Measurements from ENCODE around the gene HIVEP3.

GRCh38 chr1:41850029-41850428 is 68.7 kb downstream of the HIVEP3 start:
- no peak for TF ChIP-seq POLR2A (IDR thresholded peaks at IDR 0.05; ENCODE audit: extremely low read depth, insufficient read length)
- TF ChIP-seq, protein P1, sequence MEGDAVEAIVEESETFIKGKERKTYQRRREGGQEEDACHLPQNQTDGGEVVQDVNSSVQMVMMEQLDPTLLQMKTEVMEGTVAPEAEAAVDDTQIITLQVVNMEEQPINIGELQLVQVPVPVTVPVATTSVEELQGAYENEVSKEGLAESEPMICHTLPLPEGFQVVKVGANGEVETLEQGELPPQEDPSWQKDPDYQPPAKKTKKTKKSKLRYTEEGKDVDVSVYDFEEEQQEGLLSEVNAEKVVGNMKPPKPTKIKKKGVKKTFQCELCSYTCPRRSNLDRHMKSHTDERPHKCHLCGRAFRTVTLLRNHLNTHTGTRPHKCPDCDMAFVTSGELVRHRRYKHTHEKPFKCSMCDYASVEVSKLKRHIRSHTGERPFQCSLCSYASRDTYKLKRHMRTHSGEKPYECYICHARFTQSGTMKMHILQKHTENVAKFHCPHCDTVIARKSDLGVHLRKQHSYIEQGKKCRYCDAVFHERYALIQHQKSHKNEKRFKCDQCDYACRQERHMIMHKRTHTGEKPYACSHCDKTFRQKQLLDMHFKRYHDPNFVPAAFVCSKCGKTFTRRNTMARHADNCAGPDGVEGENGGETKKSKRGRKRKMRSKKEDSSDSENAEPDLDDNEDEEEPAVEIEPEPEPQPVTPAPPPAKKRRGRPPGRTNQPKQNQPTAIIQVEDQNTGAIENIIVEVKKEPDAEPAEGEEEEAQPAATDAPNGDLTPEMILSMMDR (IDR thresholded peaks at IDR 0.05; ENCODE audit: low read depth, low read length) = no peak
- no peak for TF ChIP-seq MYC (IDR thresholded peaks at IDR 0.05; ENCODE audit: low read depth, low read length)
- TF ChIP-seq MAX (IDR thresholded peaks at IDR 0.05; ENCODE audit: low read depth, low read length) = no peak
